DND-41 (cell line): ENCODE results near the gene BBS7.

Experiments
- ATAC-seq: fragments of 200-7000 bp; cut with Tn5 transposase; 3 replicates; pipeline ENCODE4 v1.9.1; 2021; ENCODE audit warnings: low read depth; ENCODE audit not compliant: insufficient read depth
- DNase-seq: peaks from one replicate; pipeline ENCODE4 v3.0.0-alpha.2; 2020
- H2AFZ ChIP-seq: 2 replicates; pipeline ENCODE4 v1.6.0; 2012; ENCODE audit warnings: low read depth, low read length
- H3K27ac ChIP-seq: 2 replicates; pipeline ENCODE4 v1.5.1; 2012; ENCODE audit warnings: low read length, inconsistent platforms
- H3K27me3 ChIP-seq: fragments of 200-600 bp; sonication (generic); 2 replicates; pipeline ENCODE4 v1.6.0; 2012; ENCODE audit warnings: low read length, mild to moderate bottlenecking, inconsistent platforms; ENCODE audit not compliant: insufficient read depth, poor library complexity
- H3K36me3 ChIP-seq: 2 replicates; pipeline ENCODE4 v1.5.1; 2012; ENCODE audit warnings: low read length, inconsistent platforms; ENCODE audit not compliant: insufficient read depth
- H3K4me1 ChIP-seq: 2 replicates; pipeline ENCODE4 v1.5.1; 2012; ENCODE audit warnings: mild to moderate bottlenecking, low read length; ENCODE audit not compliant: insufficient read depth
- H3K4me2 ChIP-seq: 2 replicates; pipeline ENCODE4 v1.6.0; 2012; ENCODE audit warnings: mild to moderate bottlenecking, moderate library complexity, low read length, inconsistent platforms; ENCODE audit not compliant: insufficient read depth
- H3K4me3 ChIP-seq, 2 experiments: fragments of 200-600 bp in 1 of 2; shearing (Covaris generic) in 1 of 2; 2 replicates each; pipeline ENCODE4 v1.5.1; 2012 to 2016; ENCODE audit warnings: inconsistent platforms in 2 of 2, low read length in 2 of 2, mild to moderate bottlenecking in 2 of 2, low read depth in 1 of 2, moderate library complexity in 1 of 2
- H3K79me2 ChIP-seq: 2 replicates; pipeline ENCODE4 v1.6.0; 2012; ENCODE audit warnings: low read length, inconsistent platforms; ENCODE audit not compliant: insufficient read depth
- H3K9ac ChIP-seq: 2 replicates; pipeline ENCODE4 v1.6.0; 2012; ENCODE audit warnings: low read depth, mild to moderate bottlenecking, inconsistent platforms, low read length, moderate library complexity
- H3K9me3 ChIP-seq: 2 replicates; pipeline ENCODE4 v1.5.1; 2012; ENCODE audit warnings: low read length, moderate library complexity, mild to moderate bottlenecking, inconsistent platforms; ENCODE audit not compliant: insufficient read depth, severe bottlenecking
- H4K20me1 ChIP-seq: 2 replicates; pipeline ENCODE4 v1.6.0; 2012; ENCODE audit warnings: low read length; ENCODE audit not compliant: insufficient read depth
- CTCF ChIP-seq: IDR thresholded peaks from 2 replicates; pipeline ENCODE4 v1.5.1; 2012; ENCODE audit warnings: borderline replicate concordance, low read length, moderate library complexity, mild to moderate bottlenecking; ENCODE audit not compliant: poor library complexity, severe bottlenecking; ENCODE audit errors: extremely low read depth
- EZH2 ChIP-seq: IDR thresholded peaks from 3 replicates; pipeline ENCODE4 v1.6.1; 2012; ENCODE audit warnings: borderline replicate concordance, low read depth, mild to moderate bottlenecking, moderate library complexity, low read length, inconsistent platforms; ENCODE audit not compliant: severe bottlenecking

Gene BBS7

GRCh38 chr4:121786221-121786620 lies 84.1 kb downstream of the BBS7 start:
- Histone ChIP-seq H3K79me2 (no peaks in the 10 kb centered on the region), H3K27ac (no peak overlapping the region), H4K20me1 (no peaks in the 10 kb centered on the region), H2AFZ (no peak overlapping the region), H3K9ac (no peak overlapping the region), H3K4me2 (no peak overlapping the region), H3K27me3 (no peaks in the 10 kb centered on the region), H3K4me3 (no peak overlapping the region), H3K36me3 (no peaks in the 10 kb centered on the region), H3K4me1 (no peaks in the 10 kb centered on the region), H3K9me3 (no peaks in the 10 kb centered on the region)
- ATAC-seq (no peak), DNase-seq (no peak)
- TF ChIP-seq CTCF (no peak), EZH2 (no peak)

DNA sequence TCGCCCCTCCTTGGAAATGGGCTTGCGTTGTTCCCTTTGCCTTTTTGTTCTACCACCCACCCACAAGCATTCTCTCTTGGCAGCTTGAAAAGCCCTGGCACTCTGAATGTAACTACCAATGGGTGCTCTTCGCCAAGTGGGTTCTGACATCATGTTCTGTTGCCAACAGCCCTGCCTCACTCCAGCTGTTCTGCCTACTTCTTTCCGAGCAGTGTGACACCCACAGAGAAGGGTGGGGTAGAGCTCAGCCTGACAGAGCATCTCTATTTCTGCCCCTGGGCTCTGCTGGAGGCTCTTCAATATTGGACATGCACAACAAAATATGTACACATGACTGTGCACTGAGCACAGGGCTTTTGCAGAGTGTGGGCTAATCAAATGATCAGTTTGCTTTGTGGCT lies 84.8 kb downstream of the BBS7 start:
- Histone ChIP-seq H2AFZ (no peak overlapping the region), H3K27ac (no peak overlapping the region), H3K9ac (no peak overlapping the region), H3K4me2 (no peak overlapping the region), H3K4me1 (no peaks in the 10 kb centered on the region), H3K79me2 (no peaks in the 10 kb centered on the region), H4K20me1 (no peaks in the 10 kb centered on the region), H3K36me3 (no peaks in the 10 kb centered on the region), H3K9me3 (no peaks in the 10 kb centered on the region), H3K27me3 (no peaks in the 10 kb centered on the region), H3K4me3 (no peak overlapping the region)
- TF ChIP-seq EZH2 (no peak), CTCF (no peak)
- DNase-seq: no peak
- no peak for ATAC-seq

DNA sequence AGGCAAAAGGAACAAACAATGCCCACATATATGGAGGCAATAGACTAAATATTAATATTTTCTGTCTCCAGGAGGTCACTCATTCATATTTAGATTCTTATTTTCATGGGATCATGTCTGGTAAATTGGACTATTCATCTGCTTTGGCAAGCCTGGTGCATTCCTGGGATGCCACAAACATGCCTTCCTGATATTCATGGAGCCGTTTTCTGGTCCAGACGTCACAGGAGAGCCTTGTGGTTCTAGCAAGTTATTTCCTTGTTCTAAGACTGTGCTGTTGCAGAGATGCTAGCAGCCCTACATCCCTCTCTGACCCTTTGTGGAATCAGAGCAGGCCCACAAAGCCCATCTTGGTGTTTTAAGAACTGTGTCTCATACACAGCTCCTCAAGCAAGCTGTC lies 85.3 kb downstream of the BBS7 start:
- Histone ChIP-seq H2AFZ (no peak overlapping the region), H3K4me2 (no peak overlapping the region), H4K20me1 (no peaks in the 10 kb centered on the region), H3K27ac (no peak overlapping the region), H3K9me3 (no peaks in the 10 kb centered on the region), H3K36me3 (no peaks in the 10 kb centered on the region), H3K79me2 (no peaks in the 10 kb centered on the region), H3K27me3 (no peaks in the 10 kb centered on the region), H3K9ac (no peak overlapping the region), H3K4me1 (no peaks in the 10 kb centered on the region), H3K4me3 (no peak overlapping the region)
- TF ChIP-seq CTCF (no peak), EZH2 (no peak)
- no peak for DNase-seq
- no peak for ATAC-seq

- no peak for ATAC-seq
- no peaks in the 10 kb centered on the region for H3K36me3 ChIP-seq
- H3K4me3 ChIP-seq: no peak overlapping the region
- H3K27ac ChIP-seq: no peak overlapping the region
- TF ChIP-seq CTCF (no peak), EZH2 (no peak)
- no peaks in the 10 kb centered on the region for H3K4me1 ChIP-seq
- no peak overlapping the region for H3K4me2 ChIP-seq
- no peaks in the 10 kb centered on the region for H3K79me2 ChIP-seq
- no peak for DNase-seq
- H4K20me1 ChIP-seq: no peaks in the 10 kb centered on the region
- no peaks in the 10 kb centered on the region for H3K9me3 ChIP-seq
- H2AFZ ChIP-seq: no peak overlapping the region
- no peaks in the 10 kb centered on the region for H3K27me3 ChIP-seq
- no peak overlapping the region for H3K9ac ChIP-seq
These were observed 85.9 kb downstream of the BBS7 start for GRCh38 chr4:121784401-121784800.
